Smooth muscle cell (in vitro differentiated cells): Measurements from ENCODE around the gene CBY2. TPM values are rescaled to one million over a fixed set of nuclear protein-coding genes. Genes with fewer than 3 reads are reported as not detected.

ENCODE experiments used
- DNase-seq: peaks from one replicate; lab custom pipeline; 2025; ENCODE audit not compliant: unreplicated experiment; lab: John Stamatoyannopoulos, UW
- H2AFZ ChIP-seq: fragments of 200-600 bp; sonication (generic); 2 replicates; pipeline ENCODE4 v1.6.0; 2016; ENCODE audit warnings: antibody characterized with exemption, low read depth, mild to moderate bottlenecking
- H3F3A ChIP-seq: fragments of 200-600 bp; sonication (generic); 2 replicates; pipeline ENCODE4 v1.6.0; 2017; ENCODE audit warnings: antibody characterized with exemption, low read depth
- H3K27ac ChIP-seq: fragments of 200-600 bp; sonication (generic); 2 replicates; pipeline ENCODE4 v1.5.1; 2016; ENCODE audit warnings: low read depth, mild to moderate bottlenecking
- H3K27me3 ChIP-seq: fragments of 200-600 bp; sonication (generic); 2 replicates; pipeline ENCODE4 v1.6.1; 2016; ENCODE audit warnings: low read depth, mild to moderate bottlenecking
- H3K36me3 ChIP-seq: fragments of 200-600 bp; sonication (generic); 2 replicates; pipeline ENCODE4 v1.5.1; 2016; ENCODE audit warnings: low read depth
- H3K4me1 ChIP-seq: fragments of 200-600 bp; sonication (generic); 2 replicates; pipeline ENCODE4 v1.5.1; 2016; ENCODE audit warnings: low read depth
- H3K4me2 ChIP-seq: fragments of 200-600 bp; sonication (generic); 2 replicates; pipeline ENCODE4 v1.6.0; 2016; ENCODE audit warnings: mild to moderate bottlenecking
- H3K4me3 ChIP-seq: fragments of 200-600 bp; sonication (generic); 2 replicates; pipeline ENCODE4 v1.5.1; 2016; ENCODE audit warnings: mild to moderate bottlenecking
- H3K79me2 ChIP-seq: fragments of 200-600 bp; sonication (generic); 2 replicates; pipeline ENCODE4 v1.6.0; 2016; ENCODE audit warnings: low read depth, mild to moderate bottlenecking
- H3K9ac ChIP-seq: fragments of 200-600 bp; sonication (generic); 2 replicates; pipeline ENCODE4 v1.6.0; 2016; ENCODE audit warnings: low read depth
- H3K9me3 ChIP-seq: fragments of 200-600 bp; sonication (generic); replicated peaks from 2 replicates; pipeline ENCODE4 v1.5.1; 2016; ENCODE audit warnings: low read depth
- H4K20me1 ChIP-seq: fragments of 200-600 bp; sonication (generic); 2 replicates; pipeline ENCODE4 v1.6.0; 2016; ENCODE audit warnings: low read depth
- WGBS: methylation state at CpG from one replicate; pipeline ENCODE4 v1.1.7; 2016; ENCODE audit warnings: low lambda C conversion rate; 5-methylcytosine and 5-hydroxymethylcytosine counted together
- polyA plus RNA-seq: library from polyadenylated mRNA; unstranded; fragments of >200 nt; fragmentation: Nextera tagmentation; extraction: Ambion mirVana; gene quantifications from 2 replicates; pipeline ENCODE4 v1.2.1, GENCODE V29; 2016
- total RNA-seq: library from RNA; depleted of rRNA; stranded (reverse); fragments of >200 nt; gene quantifications from 2 replicates; pipeline ENCODE4 v1.2.3, GENCODE V29; 2014
- TF ChIP-seq, protein P1 (sequence below): fragments of 200-600 bp; sonication (generic); IDR thresholded peaks from 2 replicates; pipeline ENCODE4 v1.5.1; 2017; ENCODE audit warnings: borderline replicate concordance, mild to moderate bottlenecking, antibody characterized with exemption; ENCODE audit not compliant: insufficient read depth, poor library complexity, severe bottlenecking

CBY2 gene
- total and polyA plus RNA-seq, 2 experiments from 2014 or later, result not detected

DNA sequence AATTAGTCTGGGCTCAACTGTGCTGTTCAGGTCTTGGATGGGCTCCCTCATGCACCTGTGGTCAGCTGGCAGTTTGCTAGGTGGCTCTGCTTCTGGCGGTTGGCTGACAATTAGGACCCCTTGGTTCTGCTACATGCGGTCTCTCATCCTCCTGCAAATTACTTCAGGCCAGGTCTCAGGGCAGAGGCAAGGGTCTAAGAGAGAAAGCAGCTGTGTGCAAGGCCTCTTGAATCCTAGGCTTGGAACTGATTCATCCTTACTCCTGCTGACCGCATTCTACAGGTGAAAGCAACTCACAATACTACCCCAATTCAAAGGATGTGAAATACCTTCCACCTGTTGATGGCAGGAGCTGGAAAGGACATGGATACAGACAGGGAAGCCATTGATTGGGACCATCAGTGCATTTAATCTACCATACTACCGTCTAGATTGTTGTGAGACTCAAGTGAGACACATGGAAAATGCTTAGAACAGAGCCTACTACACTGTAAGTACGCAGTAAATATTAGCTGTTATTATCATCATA, 19.1 kb downstream of the CBY2 start:
- 73% methylated on average over 5 of the region's 5 CpGs for WGBS
- no peaks in the 10 kb centered on the region for H3K9me3 ChIP-seq
- no peaks in the 10 kb centered on the region for H4K20me1 ChIP-seq
- no peak overlapping the region for H3K27ac ChIP-seq
- no peaks in the 10 kb centered on the region for H3K79me2 ChIP-seq
- DNase-seq, result no peak
- no peak overlapping the region for H3K4me3 ChIP-seq
- no peaks in the 10 kb centered on the region for H3F3A ChIP-seq
- no peak overlapping the region for H2AFZ ChIP-seq
- TF ChIP-seq, protein P1, sequence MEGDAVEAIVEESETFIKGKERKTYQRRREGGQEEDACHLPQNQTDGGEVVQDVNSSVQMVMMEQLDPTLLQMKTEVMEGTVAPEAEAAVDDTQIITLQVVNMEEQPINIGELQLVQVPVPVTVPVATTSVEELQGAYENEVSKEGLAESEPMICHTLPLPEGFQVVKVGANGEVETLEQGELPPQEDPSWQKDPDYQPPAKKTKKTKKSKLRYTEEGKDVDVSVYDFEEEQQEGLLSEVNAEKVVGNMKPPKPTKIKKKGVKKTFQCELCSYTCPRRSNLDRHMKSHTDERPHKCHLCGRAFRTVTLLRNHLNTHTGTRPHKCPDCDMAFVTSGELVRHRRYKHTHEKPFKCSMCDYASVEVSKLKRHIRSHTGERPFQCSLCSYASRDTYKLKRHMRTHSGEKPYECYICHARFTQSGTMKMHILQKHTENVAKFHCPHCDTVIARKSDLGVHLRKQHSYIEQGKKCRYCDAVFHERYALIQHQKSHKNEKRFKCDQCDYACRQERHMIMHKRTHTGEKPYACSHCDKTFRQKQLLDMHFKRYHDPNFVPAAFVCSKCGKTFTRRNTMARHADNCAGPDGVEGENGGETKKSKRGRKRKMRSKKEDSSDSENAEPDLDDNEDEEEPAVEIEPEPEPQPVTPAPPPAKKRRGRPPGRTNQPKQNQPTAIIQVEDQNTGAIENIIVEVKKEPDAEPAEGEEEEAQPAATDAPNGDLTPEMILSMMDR, result no peak
- no peak overlapping the region for H3K4me2 ChIP-seq
- no peaks in the 10 kb centered on the region for H3K4me1 ChIP-seq
- no peak overlapping the region for H3K9ac ChIP-seq
- H3K27me3 ChIP-seq, result peaks cover 34% of the 10 kb centered on the region
- H3K36me3 ChIP-seq, result no peaks in the 10 kb centered on the region

DNA sequence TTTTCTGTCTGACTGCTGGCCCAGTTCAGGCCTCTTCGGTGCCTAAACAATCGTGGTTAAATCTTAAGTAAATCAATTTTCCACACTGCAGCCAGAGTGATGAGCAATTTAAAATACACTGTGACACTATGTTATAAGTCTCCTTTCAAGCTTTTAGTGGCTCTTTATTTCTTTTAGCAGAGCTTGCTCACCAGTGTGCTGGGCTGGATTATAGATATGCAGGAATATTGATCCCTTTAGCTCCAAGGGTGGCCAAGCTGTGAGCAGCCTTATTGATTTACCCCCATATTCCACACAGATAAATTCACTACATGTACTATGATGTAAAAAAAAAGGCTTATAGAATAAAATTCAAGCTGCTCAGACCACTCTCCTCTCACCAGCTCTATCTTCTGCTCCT, 21.7 kb downstream of the CBY2 start:
- no peaks in the 10 kb centered on the region for H3F3A ChIP-seq
- H3K4me1 ChIP-seq, result no peaks in the 10 kb centered on the region
- no peaks in the 10 kb centered on the region for H3K9me3 ChIP-seq
- no peak overlapping the region for H3K4me3 ChIP-seq
- H3K79me2 ChIP-seq, result no peaks in the 10 kb centered on the region
- no peak for DNase-seq
- TF ChIP-seq, protein P1, result no peak
- H3K9ac ChIP-seq, result no peak overlapping the region
- H3K27ac ChIP-seq, result no peak overlapping the region
- H3K4me2 ChIP-seq, result no peak overlapping the region
- H2AFZ ChIP-seq, result no peak overlapping the region
- 91% methylated on average over 2 of the region's 2 CpGs for WGBS
- no peaks in the 10 kb centered on the region for H4K20me1 ChIP-seq
- peaks cover 47% of the 10 kb centered on the region for H3K27me3 ChIP-seq
- no peaks in the 10 kb centered on the region for H3K36me3 ChIP-seq

DNA sequence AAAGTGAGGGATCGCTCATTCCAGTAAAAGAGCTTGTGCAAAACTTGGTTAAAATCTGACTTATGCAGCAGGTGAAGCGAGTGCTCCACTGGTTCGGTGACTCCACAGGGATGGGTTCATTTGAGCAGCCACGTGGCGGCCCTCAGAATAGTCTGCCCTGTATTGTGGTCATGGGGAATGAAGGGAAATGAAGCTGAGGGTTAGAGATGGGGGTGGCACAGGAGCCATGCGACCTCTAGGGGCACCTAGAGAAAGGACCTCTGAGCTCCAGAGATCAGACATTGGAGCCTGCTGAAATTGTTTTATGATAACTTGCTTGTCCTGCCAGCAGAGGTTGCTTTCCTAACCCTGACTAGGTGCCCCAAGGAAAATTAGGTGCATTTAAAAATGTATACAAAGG, 26.6 kb downstream of the CBY2 start:
- H3K9ac ChIP-seq, result no peak overlapping the region
- H3F3A ChIP-seq, result no peaks in the 10 kb centered on the region
- TF ChIP-seq, protein P1, result peak; percentile 22
- no peaks in the 10 kb centered on the region for H3K79me2 ChIP-seq
- H3K27ac ChIP-seq, result no peak overlapping the region
- no peak overlapping the region for H3K4me2 ChIP-seq
- DNase-seq, result no peak
- H3K4me3 ChIP-seq, result no peak overlapping the region
- H3K36me3 ChIP-seq, result no peaks in the 10 kb centered on the region
- H3K4me1 ChIP-seq, result no peaks in the 10 kb centered on the region
- peaks cover 84% of the 10 kb centered on the region for H3K27me3 ChIP-seq
- H4K20me1 ChIP-seq, result no peaks in the 10 kb centered on the region
- H2AFZ ChIP-seq, result no peak overlapping the region
- WGBS, result 41% methylated on average over 6 of the region's 6 CpGs
- H3K9me3 ChIP-seq, result no peaks in the 10 kb centered on the region

DNA sequence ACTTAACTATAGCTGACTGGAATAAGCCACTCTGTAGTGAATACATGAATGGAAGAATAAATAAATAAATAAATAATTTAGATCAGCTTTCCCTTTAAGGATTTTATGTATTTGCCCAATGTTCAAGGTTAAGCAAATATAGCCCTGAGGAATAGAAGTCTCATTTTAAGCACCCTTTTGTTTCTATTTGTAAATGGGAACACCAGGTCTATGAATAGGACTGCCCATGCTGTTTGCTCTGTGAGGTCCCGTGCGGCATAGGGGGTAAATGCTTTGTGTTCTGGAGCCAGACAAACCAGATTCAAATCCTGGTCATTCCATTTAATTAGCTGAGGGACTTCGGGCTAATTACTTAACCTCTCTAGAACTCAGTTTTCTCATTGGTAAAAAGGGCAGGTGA, 29.3 kb downstream of the CBY2 start:
- Histone ChIP-seq H3K9ac (no peak overlapping the region), H3K9me3 (no peaks in the 10 kb centered on the region), H2AFZ (no peak overlapping the region), H3K4me2 (no peak overlapping the region), H4K20me1 (no peaks in the 10 kb centered on the region), H3K4me3 (no peak overlapping the region), H3F3A (no peaks in the 10 kb centered on the region), H3K27ac (no peak overlapping the region), H3K79me2 (no peaks in the 10 kb centered on the region), H3K36me3 (no peaks in the 10 kb centered on the region), H3K27me3 (peaks cover 84% of the 10 kb centered on the region), H3K4me1 (no peaks in the 10 kb centered on the region)
- TF ChIP-seq, protein P1, result no peak
- no peak for DNase-seq
- 90% methylated on average over 3 of the region's 3 CpGs for WGBS
